NCI-H524 treated with DMSO at 0.1 percent for 48 hours (cell line): ENCODE results near the gene COA1.
"Not testable (repeated sequence)": the region's sequence is repeated elsewhere in the genome, so short reads cannot be mapped to it uniquely, and the experiment has no call there.

Source experiments
- DNase-seq: peaks from one replicate; lab custom pipeline; 2025; lab: John Stamatoyannopoulos, UW

COA1 gene, protein sequence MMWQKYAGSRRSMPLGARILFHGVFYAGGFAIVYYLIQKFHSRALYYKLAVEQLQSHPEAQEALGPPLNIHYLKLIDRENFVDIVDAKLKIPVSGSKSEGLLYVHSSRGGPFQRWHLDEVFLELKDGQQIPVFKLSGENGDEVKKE

DNA sequence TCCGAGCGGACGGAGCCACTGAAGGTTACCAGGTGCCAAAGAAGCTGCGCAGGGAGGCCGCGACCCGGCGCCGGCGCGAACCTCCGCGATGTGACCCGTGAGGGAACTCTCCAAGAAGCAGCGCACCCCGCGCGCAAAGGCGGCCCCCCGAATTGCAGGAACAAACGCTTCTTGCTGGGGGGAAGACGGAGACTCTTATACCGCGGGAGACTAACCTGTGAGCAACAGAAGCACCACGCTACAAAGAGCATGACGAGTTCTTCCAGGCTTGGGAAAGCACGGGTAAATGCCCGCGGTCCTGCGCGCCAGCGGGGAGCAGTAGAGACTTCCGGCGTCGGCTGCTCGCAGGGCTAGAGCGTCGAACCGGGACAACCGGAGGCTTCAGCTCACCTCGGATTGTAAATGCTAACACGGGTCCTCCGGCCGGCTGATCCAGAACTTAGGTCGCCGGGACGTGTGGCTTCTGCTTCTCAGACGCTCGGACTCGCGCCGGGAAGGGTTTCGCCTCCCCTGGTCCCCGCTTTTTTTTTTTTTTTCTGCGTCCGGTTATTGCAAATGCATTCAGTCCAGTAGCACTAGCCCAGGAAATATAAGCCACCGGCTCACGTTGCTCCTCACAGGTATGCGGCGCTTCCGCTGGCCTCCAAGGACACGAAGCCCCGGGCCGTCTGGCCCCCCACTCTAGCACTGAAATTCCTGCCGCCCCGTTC lies at the start of gene COA1:
TSS of gene COA1 (minus strand) at position 310 of the 710 bp plus-strand sequence. CDS start 80,909 bp downstream, outside the sequence.
- peak; percentile 50 for DNase-seq

DNA sequence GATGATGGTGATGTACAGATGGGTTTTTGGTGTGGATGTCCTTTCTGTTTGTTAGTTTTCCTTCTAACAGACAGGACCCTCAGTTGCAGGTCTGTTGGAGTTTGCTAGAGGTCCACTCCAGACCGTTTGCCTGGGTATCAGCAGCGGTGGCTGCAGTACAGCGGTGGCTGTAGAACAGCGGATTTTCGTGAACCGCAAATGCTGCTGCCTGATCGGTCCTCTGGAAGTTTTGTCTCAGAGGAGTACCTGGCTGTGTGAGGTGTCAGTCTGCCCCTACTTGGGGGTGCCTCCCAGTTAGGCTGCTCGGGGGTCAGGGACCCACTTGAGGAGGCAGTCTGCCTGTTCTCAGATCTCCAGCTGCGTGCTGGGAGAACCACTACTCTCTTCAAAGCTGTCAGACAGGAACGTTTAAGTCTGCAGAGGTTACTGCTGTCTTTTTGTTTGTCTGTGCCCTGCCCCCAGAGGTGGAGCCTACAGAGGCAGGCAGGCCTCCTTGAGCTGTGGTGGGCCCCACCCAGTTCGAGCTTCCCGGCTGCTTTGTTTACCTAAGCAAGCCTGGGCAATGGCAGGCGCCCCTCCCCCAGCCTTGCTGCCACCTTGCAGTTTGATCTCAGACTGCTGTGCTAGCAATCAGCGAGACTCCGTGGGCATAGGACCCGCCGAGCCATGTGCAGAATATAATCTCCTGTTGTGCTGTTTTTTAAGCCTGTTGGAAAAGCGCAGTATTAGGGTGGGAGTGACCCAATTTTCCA lies 49.1 kb upstream of the COA1 start:
- not testable (repeated sequence) for DNase-seq

DNA sequence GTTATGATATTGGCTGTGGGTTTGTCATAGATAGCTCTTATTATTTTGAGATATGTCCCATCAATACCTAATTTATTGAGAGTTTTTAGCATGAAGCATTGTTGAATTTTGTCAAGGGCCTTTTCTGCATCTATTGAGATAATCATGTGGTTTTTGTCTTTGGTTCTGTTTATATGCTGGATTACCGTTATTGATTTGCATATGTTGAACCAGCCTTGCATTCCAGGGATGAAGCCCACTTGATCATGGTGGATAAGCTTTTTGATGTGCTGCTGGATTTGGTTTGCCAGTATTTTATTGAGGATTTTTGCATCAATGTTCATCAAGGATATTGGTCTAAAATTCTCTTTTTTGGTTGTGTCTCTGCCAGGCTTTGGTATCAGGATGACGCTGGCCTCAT lies 45.9 kb upstream of the COA1 start:
- DNase-seq, result not testable (repeated sequence)

DNA sequence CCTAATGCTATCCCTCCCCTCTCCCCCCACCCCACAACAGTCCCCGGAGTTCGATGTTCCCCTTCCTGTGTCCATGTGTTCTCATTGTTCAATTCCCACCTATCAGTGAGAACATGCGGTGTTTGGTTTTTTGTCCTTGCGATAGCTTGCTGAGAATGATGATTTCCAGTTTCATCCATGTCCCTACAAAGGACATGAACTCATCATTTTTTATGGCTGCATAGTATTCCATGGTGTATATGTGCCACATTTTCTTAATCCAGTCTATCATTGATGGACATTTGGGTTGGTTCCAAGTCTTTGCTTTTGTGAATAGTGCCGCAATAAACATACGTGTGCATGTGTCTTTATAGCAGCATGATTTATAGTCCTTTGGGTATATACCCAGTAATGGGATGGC lies 43.9 kb upstream of the COA1 start:
- not testable (repeated sequence) for DNase-seq

DNA sequence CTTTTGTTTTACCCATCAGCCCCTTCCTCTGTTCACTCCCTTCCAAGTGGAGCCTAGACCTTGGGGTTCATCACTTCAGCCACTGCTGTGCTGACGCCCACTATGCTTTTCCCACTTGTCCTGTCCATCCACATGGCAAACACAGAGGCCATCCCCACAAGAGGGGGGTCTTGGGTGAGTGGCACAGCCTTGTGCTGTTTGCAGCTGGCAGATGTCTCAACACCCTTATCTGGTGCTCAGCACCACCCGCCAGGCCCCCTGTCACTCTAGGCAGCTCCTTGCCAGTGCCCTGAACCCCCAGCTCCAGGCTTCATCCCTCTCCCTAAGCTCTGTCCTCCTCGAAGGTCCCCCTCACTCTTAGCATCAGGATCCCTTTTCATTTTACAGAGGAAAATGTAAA lies 42.2 kb upstream of the COA1 start:
- DNase-seq, result no peak

DNA sequence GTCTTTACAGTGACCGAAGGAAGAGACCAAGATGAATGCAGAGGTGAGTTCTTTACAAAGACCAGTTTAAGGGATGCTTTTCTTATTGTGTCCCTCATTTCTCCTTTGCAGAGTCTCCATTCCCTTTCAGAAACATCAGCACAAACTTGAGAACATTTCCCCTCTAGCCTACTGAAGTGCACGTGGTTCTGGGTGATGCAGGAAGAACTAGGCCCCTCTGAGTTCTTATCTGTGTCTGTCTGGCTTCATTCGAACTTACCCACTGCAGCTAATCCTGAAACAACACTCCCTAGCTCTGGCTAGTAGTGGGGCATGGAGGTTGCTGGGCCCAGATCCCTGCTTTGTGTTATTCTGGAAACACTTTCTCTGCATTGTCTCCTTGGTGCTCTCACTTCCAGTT lies 41.8 kb upstream of the COA1 start:
- no peak for DNase-seq

DNA sequence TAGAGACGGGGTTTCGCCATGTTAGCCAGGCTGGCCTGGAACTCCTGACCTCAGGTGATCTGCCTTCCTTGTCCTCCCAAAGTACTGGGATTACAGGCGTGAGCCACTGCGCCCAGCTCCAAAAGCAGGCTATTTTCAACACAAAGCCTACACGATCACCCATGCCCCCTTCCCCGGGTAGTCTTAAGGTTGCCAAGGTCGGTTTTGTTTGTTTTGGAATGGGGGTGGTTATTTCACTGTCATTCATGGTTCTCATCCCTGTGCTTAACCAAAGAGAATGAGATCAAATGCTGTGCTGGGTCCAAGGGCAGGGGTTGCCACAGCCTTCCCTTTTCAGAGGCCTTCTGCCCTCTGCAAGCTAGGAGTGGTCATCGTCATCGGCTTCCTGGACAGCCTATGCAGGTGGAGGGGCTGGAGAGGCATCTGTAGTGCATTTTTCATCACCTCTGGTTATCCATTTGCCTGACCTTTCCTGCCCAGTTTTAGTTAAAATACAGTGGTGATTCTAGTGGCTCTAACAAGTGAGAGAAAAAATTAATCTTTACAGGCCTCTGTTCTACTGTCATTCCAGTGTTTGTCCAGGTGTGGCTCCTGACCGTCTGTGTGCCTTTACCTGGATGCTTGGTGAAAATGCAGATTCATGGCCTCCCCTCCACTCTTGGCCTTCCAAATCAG lies 40.6 kb upstream of the COA1 start:
- no peak for DNase-seq

DNA sequence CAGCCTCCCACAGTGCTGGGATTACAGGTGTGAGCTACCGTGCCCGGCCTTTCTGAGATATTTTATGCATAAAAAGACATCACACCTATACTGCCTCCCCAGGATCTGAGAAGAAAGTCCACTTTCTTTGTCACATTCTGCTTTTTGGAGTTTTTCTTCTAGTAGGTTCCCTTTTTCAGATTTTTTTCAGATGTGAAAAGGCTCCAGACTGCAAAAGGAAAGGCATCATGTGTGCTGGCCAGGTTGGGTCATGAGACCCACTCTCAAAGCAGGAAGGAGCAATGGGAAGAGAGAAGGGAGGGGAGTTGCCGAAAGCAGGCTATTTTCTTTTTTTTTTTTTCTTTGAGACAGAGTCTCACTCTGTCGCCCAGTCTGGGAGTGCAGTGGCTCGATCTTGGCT lies 40.0 kb upstream of the COA1 start:
- no peak for DNase-seq

DNA sequence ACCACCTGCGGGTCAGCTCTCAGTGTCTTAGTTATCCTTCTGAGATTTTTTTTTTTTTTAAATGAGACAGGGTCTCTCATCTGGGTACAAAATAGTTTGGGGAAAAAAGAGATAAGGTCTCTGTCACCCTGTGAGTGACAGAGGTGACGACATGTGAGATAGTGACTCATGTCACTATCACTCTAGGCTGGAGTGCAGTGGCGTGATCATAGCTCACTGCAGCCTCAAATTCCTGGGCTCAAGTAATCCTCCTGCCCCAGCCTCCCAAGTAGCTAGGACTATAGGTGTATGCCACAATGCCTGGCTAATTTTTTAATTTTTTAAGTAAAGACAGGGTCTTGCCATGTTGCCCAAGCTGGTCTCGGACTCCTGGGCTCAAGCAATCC lies 39.6 kb upstream of the COA1 start:
- no peak for DNase-seq

DNA sequence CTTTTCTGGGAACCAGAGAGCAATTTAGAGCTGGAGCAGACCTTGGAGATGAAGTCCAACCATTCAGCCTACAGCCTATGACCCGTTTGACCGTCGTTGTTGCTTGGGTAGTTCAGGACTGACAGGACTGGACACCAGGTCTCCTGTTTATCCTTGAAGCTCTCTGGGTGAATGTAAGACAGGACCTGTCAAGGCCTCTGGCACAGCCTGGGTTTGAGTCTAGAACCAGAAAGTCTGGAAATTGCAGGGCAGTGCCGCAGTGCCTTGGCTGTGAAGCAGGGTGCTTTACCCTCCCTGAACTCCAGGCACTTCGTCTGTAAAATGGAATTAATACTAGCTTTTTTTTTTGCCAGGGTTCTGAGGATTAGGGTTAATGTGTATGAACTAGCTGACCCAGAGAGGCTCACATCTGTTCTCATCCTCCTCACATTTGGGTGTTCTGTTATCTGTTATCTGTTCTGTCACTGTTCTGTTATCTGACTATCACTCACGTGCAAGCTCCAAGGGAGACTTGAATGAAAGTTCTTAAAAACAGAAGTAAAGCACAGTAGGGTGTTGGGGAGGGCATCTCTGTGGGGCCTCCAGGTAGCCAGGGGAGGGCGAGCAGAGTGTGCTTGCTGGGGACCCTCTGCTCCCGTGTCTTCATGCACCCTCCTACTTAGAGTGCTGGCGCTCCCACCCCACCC lies 39.0 kb upstream of the COA1 start:
- DNase-seq, result no peak

DNA sequence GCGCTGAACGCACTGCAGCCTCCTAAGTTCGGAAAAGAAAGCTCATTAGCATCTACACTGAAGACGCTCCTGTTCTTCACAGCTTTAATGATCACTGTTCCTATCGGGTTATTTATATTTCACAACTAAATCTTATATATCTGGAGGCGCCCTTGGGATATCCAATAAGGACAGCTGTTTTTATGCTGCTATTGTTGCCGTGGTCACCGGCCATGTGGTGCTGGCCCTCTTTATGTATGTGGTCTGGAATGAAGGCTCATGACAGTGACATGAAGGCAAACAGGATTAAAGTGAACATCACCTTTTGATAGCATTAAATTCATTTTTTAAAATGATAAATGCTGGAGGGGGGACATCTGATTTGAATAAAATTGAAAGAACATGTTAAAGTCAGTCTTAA lies 38.0 kb upstream of the COA1 start:
- no peak for DNase-seq

DNA sequence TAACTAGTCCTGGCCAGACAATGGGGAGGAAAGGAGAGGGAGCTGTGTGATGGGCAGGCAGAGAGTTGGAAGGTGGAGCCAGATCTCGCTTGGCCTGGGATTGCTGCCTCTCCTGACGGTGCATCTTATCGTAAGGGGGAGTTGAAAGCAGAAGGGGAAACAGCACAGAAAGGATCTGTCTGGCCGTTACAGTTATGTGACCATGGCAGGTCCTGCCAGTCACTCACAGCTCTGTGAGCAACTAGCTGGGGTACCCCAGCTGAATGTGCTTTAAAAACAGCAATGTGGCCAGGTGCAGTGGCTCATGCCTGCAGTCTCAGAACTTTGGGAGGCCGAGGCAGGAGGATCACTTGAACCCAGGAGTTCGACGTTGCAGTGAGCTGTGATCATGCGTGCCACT lies 37.2 kb upstream of the COA1 start:
- DNase-seq, result no peak

DNA sequence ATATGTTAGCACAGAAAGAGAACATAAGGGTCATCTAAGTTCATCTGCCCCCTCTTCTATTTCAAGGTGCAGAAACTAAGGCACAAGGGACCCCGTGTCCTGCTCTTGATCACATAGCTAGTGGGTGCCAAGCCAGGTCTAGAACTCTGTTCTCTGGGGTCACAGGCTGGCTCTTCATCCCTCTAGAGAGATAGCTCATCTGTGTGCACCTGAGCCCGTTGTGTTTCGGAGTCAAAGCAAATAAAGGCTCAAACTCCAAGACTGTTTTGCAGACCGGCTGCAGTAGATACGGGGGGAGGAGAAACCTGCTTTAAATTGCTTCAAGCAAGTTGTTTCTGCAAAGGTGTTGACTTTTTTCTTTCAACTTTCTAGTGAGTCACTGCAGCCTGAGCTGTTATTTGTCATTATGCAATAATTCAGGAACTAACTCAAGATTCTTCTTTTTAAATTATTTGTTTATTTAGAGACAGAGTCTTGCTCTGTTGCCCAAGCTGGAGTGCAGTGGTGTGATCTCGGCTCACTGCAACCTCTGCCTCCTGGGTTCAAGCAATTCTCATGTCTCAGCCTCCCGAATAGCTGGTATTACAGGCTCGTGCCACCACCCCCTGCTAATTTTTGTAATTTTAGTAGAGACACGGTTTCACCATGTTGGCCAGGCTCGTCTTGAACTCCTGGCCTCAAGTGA lies 35.6 kb upstream of the COA1 start:
- no peak for DNase-seq

DNA sequence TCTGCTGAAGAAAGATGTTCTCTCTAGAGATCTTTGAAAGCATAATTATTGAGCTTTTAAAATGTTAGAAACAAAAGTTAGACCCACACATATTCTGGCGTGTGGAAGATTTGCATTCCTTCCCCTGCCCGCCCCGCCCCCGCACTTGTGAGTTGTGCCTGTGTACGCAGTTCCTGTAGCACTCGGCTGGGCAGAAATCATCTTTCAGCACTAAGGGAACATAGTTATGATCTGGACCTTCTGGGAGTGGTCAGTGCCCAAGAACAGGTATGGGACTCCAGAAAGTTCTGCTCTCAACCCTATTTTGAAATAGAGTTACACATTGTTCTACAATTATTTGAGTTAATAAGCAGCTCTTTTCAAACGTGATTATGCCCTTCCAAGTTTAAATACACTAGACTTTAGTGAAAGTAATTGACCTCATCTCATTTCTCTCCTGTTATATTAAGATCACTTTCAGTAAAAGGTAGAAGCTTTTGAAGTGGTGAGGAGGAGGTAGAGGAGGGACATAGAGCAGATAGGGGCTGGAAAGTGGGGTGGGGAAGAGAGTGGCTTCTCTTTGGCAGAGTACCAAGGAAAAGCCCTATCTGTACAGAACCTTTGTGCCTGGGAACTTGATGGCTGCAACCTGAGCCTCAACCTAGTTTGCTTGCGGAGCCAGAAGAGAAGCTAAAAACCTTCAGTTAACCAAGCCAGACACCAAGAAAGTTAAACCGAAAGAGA lies 34.9 kb upstream of the COA1 start:
- DNase-seq, result no peak

DNA sequence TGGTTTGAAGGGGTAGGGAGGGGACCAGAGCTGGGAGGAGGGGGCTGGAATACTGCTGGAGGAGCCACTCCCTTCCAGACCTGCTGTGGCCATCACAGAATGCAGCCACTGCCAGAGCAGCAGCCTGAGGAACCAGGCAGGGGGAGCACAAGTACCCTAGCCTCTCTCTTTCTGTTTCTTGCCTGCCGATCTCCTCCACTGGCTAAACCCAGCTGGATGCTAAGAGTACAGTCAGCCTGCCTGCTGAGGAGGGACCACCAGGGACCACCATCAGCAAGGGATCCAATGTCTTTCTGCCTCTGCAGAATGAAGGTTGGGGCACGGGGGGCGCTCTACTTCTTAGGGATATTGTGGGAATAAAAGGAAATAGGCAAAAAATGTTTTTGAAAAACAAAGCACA lies 33.9 kb upstream of the COA1 start:
- no peak for DNase-seq

DNA sequence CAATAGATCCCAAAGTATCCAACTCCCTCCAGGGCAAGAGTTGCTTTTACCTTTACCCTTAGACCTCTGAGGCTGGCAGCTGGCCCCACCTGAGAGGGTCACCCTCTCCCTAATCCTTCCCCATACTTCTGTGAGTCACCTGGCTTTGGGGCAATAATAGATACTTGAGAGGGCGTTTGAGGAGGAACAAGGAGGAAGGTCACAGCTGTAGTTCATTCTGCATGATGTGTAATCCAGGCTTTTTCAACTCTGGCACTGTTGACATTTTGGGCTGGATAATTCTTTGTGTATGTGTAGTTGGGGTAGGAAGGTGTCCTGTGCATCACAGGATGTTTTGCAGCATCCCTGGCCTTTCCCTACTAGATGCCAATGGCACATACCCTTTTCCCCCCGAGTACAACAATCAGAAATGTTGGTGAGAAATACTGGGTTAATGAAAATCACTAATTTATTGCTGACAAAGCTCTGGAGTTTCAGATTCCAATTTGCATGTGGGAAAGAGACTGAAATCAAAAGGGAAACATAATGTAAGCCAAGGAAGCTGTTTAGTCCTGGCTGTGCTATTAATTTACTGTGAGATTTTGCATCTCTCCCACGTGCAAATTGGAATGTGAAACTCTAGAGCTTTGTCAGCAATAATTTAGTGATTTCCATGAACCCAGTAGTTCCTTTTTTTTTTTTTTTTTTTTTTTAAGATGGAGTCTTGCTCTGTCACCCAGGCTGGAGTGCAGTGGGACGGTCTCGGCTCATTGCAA lies 32.8 kb upstream of the COA1 start:
- no peak for DNase-seq

DNA sequence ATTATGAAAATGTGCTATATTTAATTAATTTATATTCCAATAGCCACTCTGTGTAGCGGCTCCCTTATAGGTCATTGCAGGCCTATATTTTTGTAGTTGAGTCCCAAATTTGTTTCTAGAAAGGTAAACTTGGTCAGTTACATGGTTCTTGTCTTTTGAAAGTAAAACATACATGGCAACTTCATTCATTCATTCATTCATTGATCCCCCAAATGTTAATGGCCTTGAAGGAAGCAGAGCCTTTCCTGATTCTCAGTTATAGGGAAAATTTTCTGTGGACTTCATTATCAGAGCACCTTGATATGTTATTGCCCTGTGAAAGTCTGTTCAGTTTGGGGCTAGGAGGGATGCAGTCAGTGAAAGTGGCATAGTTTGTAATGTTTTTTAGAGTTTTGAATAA lies 32.1 kb upstream of the COA1 start:
- DNase-seq, result no peak

DNA sequence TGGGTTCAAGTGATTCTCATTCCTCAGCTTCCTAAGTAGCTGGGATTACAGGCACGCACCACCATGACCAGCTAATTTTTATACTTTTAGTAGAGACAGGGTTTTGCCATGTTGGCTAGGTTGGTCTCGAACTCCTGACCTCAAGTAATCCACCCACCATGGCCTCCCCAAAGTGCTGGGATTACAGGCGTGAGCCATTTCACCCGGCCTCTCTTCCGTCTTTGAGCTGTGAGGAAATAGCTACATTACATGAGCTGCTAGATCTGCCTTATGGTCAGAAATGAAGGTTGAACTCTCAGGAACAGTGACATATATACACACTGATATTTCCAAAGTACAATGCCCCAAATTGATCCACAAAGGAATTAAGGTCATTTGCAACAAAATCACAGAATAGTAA lies 31.5 kb upstream of the COA1 start:
- no peak for DNase-seq

DNA sequence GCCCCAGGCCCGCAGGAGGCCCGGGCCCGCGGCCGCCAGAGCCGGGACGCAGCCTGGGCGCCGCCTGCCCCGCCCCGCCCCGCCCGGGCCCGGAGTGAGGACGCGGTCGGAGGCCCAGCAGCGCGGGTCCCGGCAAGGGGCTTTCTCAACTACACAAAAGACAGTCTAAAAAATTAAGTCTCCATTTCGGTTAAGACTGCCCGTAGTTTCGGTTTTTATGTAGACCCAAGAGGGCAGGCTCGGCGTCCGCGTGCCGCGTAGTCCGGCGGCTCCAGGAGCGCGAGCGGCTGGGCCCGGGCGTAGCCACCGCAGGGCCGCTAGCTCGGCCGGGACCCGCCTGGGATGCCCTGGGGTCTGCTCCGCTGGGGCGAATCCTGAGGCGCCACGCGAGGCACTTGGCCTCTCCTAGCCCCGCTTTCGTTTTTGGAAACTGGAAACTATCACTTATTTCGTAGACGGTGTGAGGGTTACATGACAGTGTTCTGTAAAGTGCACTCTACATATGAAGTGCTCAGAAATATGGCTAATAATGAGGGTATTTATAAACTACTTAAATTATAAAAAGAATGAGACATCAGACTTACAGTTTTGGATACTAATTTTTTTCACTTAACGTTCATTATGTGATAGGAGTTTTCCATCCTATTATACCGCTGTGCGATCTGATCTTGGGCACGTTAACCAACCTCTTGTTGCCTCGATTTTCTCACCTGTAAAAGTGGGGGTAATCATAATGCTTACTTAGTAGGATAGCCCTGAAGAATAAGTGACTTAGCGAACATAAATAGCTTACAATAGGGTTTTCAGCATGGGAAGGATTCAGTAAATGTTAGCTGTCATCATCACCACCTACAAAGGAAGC lies 29.7 kb upstream of the COA1 start:
- DNase-seq, result no peak
